SK-N-SH (cell line): ENCODE results near the gene RP9.

Experiments used
- CHD2 ChIP-seq: fragments of 150-350 bp; IDR thresholded peaks from 2 replicates; pipeline ENCODE4 v1.6.1; 2018; ENCODE audit warnings: low read length; ENCODE audit not compliant: partially characterized antibody
- CTCF ChIP-seq: fragments of 200-600 bp; sonication (generic); IDR thresholded peaks from 2 replicates; pipeline ENCODE4 v1.6.1; 2017; ENCODE audit warnings: antibody characterized with exemption, mild to moderate bottlenecking, moderate library complexity
- NRF1 ChIP-seq: IDR thresholded peaks from 2 replicates; pipeline ENCODE4 v1.6.1; 2012; ENCODE audit warnings: low read depth, mild to moderate bottlenecking, low read length
- POLR2AphosphoS5 ChIP-seq: IDR thresholded peaks from 2 replicates; pipeline ENCODE4 v1.6.1; 2012; ENCODE audit warnings: low read depth, low read length
- RCOR1 ChIP-seq: fragments of 150-350 bp; IDR thresholded peaks from 2 replicates; pipeline ENCODE4 v1.6.1; 2017; ENCODE audit warnings: antibody characterized with exemption, low read length
- USF1 ChIP-seq: IDR thresholded peaks from 2 replicates; pipeline ENCODE4 v1.4.0; 2012; ENCODE audit warnings: low read depth, borderline replicate concordance
- YY1 ChIP-seq: IDR thresholded peaks from 2 replicates; pipeline ENCODE4 v1.4.0; 2012; ENCODE audit warnings: low read depth, mild to moderate bottlenecking
- ZBTB33 ChIP-seq: IDR thresholded peaks from 2 replicates; pipeline ENCODE4 v1.4.0; 2012; ENCODE audit warnings: low read depth, borderline replicate concordance

GRCh38 chr7:33072471-33072870 lies 36.7 kb downstream of the RP9 start:
- no peak for TF ChIP-seq CHD2
- TF ChIP-seq CTCF, result no peak
- no peak for TF ChIP-seq RCOR1
- no peak for TF ChIP-seq POLR2AphosphoS5
- peak; percentile 26; the same call in 1 of the 2 replicates for TF ChIP-seq USF1
- TF ChIP-seq ZBTB33, result no peak
- no peak for TF ChIP-seq NRF1
- TF ChIP-seq YY1, result no peak
